Smooth muscle cell of trachea (primary cell): Measurements from ENCODE around the gene PJA2. TPM values are rescaled to one million over a fixed set of nuclear protein-coding genes. Genes with fewer than 3 reads are reported as not detected.

Experiments used
- total RNA-seq: library from RNA; depleted of rRNA; stranded (reverse); fragments of >200 nt; gene quantifications from 2 replicates; pipeline ENCODE4 v1.2.1, GENCODE V29; 2014

PJA2 gene
- total RNA-seq = 92.1 and 119 TPM in 2 replicates

GRCh38 chr5:109409844-109410388 lies at the start of gene PJA2:
Gene PJA2 (minus strand): TSS chr5:109409974. CDS start chr5:109383433, 26,541 bp downstream.

